ENCODE data around the gene CEBPE. TPM values are rescaled to one million over a fixed set of nuclear protein-coding genes. Genes with fewer than 3 reads are reported as not detected.
A peak's percentile ranks its signal among the peaks of the same experiment; 100 is the strongest.

CEBPE gene
- total RNA-seq, 1 donor from 2014 or later, result not detected

GRCh38 chr14:23148591-23149249 is 29.7 kb upstream of the CEBPE start:
- Mint-ChIP-seq H3K36me3 (ENCODE audit: low read depth, unreplicated experiment) (peaks cover 4% of the 10 kb centered on the region), H3K27ac (ENCODE audit: unreplicated experiment) (no peak overlapping the region), H3K27me3 (ENCODE audit: low read depth, unreplicated experiment) (peaks cover 3% of the 10 kb centered on the region), H3K9me3 (ENCODE audit: unreplicated experiment) (peaks cover 10% of the 10 kb centered on the region), H3K4me1 (ENCODE audit: low read depth, unreplicated experiment) (peaks cover 11% of the 10 kb centered on the region), H3K4me3 (ENCODE audit: unreplicated experiment) (no peak overlapping the region)
- no peaks in the 10 kb centered on the region for H3K27me3 ChIP-seq (ENCODE audit: insufficient read depth, low read length)
- DNase-seq (ENCODE audit: low read depth), result peak; percentile 27
- H4K20me1 ChIP-seq (ENCODE audit: insufficient read depth, low read length), result no peaks in the 10 kb centered on the region
- FAIRE-seq, result no peak
- H3K4me1 ChIP-seq (ENCODE audit: insufficient read depth, low read length), result no peaks in the 10 kb centered on the region
- no peak overlapping the region for H2AFZ ChIP-seq (ENCODE audit: low read depth, low read length)
- no peaks in the 10 kb centered on the region for H3K9me3 ChIP-seq (ENCODE audit: insufficient read depth, low read depth, low read length)
- H3K79me2 ChIP-seq (ENCODE audit: insufficient read depth, low read length), result no peaks in the 10 kb centered on the region
- H3K4me2 ChIP-seq (ENCODE audit: low read length), result no peak overlapping the region
- no peaks in the 10 kb centered on the region for H3K36me3 ChIP-seq (ENCODE audit: insufficient read depth, low read length)
- H3K4me3 ChIP-seq (ENCODE audit: insufficient read depth, low read depth, low read length), result no peak overlapping the region
- no peak overlapping the region for H3K9ac ChIP-seq (ENCODE audit: low read length)
- no peak for TF ChIP-seq CTCF (IDR thresholded peaks at IDR 0.05; ENCODE audit: insufficient read depth, low read depth, low read length)
- no peak for TF ChIP-seq EZH2 (IDR thresholded peaks at IDR 0.05; ENCODE audit: insufficient read depth, low read length)
- H3K27ac ChIP-seq (ENCODE audit: low read depth, low read length), result no peak overlapping the region

DNA sequence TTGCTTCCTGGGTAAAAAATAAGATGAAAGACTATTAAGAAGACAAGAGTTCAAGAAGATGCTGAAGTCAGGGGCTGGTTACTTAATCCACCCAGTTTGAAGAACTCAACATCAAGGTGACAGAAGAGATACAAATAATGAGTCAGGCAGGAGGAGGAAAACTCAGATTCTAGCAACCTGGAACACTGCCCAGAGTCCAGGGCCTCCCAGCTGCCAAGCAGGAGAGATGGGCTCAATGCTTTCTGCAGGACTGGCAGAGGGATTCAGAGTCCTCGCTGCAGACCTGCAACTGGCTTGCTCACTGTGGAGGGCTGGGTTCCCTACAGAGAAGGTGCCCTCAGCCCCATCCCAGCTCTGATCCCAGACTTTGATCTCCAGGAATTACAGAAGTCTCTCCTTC is 28.6 kb upstream of the CEBPE start:
- Histone ChIP-seq H3K9me3 (ENCODE audit: insufficient read depth, low read depth, low read length) (no peaks in the 10 kb centered on the region), H2AFZ (ENCODE audit: low read depth, low read length) (no peak overlapping the region), H3K4me1 (ENCODE audit: insufficient read depth, low read length) (no peaks in the 10 kb centered on the region), H4K20me1 (ENCODE audit: insufficient read depth, low read length) (no peaks in the 10 kb centered on the region), H3K4me2 (ENCODE audit: low read length) (no peak overlapping the region), H3K36me3 (ENCODE audit: insufficient read depth, low read length) (no peaks in the 10 kb centered on the region), H3K27ac (ENCODE audit: low read depth, low read length) (no peak overlapping the region), H3K79me2 (ENCODE audit: insufficient read depth, low read length) (no peaks in the 10 kb centered on the region), H3K27me3 (ENCODE audit: insufficient read depth, low read length) (peaks cover 5% of the 10 kb centered on the region), H3K9ac (ENCODE audit: low read length) (no peak overlapping the region), H3K4me3 (ENCODE audit: insufficient read depth, low read depth, low read length) (no peak overlapping the region)
- Mint-ChIP-seq H3K9me3 (ENCODE audit: unreplicated experiment) (peaks cover 10% of the 10 kb centered on the region), H3K36me3 (ENCODE audit: low read depth, unreplicated experiment) (peaks cover 2% of the 10 kb centered on the region), H3K27me3 (ENCODE audit: low read depth, unreplicated experiment) (peaks cover 3% of the 10 kb centered on the region), H3K4me3 (ENCODE audit: unreplicated experiment) (no peak overlapping the region), H3K27ac (ENCODE audit: unreplicated experiment) (no peak overlapping the region), H3K4me1 (ENCODE audit: low read depth, unreplicated experiment) (peaks cover 9% of the 10 kb centered on the region)
- no peak for TF ChIP-seq CTCF (IDR thresholded peaks at IDR 0.05; ENCODE audit: insufficient read depth, low read depth, low read length)
- TF ChIP-seq EZH2 (IDR thresholded peaks at IDR 0.05; ENCODE audit: insufficient read depth, low read length), result no peak
- DNase-seq (ENCODE audit: low read depth), result peak; percentile 37
- FAIRE-seq, result no peak

DNA sequence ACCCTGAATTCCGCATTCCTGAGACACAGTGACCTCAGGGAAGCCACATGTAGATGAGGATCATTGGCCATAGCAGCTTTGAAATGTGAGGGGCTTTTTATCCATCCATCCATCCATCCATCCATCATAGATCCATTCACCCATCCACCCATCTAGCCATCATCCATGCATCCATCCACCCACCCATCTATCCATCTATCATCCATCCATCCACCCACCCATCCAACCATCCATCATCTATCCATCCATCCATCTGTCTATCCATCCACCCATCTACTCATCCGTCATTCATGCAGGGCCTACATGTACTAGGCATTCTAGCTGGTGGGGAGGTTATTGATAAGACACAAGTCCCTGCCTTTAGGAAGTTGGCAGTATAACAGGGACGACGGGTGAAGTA is 27.9 kb upstream of the CEBPE start:
- H3K4me1 ChIP-seq (ENCODE audit: insufficient read depth, low read length), result no peaks in the 10 kb centered on the region
- Mint-ChIP-seq H3K9me3 (ENCODE audit: unreplicated experiment) (peaks cover 10% of the 10 kb centered on the region), H3K27me3 (ENCODE audit: low read depth, unreplicated experiment) (peaks cover 3% of the 10 kb centered on the region), H3K27ac (ENCODE audit: unreplicated experiment) (no peak overlapping the region), H3K4me1 (ENCODE audit: low read depth, unreplicated experiment) (peaks cover 11% of the 10 kb centered on the region), H3K4me3 (ENCODE audit: unreplicated experiment) (no peak overlapping the region), H3K36me3 (ENCODE audit: low read depth, unreplicated experiment) (peaks cover 2% of the 10 kb centered on the region)
- no peak for TF ChIP-seq CTCF (IDR thresholded peaks at IDR 0.05; ENCODE audit: insufficient read depth, low read depth, low read length)
- H3K4me3 ChIP-seq (ENCODE audit: insufficient read depth, low read depth, low read length), result no peak overlapping the region
- no peak overlapping the region for H3K9ac ChIP-seq (ENCODE audit: low read length)
- H4K20me1 ChIP-seq (ENCODE audit: insufficient read depth, low read length), result no peaks in the 10 kb centered on the region
- peaks cover 6% of the 10 kb centered on the region for H3K27me3 ChIP-seq (ENCODE audit: insufficient read depth, low read length)
- no peaks in the 10 kb centered on the region for H3K79me2 ChIP-seq (ENCODE audit: insufficient read depth, low read length)
- FAIRE-seq, result no peak
- no peak overlapping the region for H2AFZ ChIP-seq (ENCODE audit: low read depth, low read length)
- no peaks in the 10 kb centered on the region for H3K9me3 ChIP-seq (ENCODE audit: insufficient read depth, low read depth, low read length)
- no peaks in the 10 kb centered on the region for H3K36me3 ChIP-seq (ENCODE audit: insufficient read depth, low read length)
- H3K27ac ChIP-seq (ENCODE audit: low read depth, low read length), result no peak overlapping the region
- H3K4me2 ChIP-seq (ENCODE audit: low read length), result no peak overlapping the region
- no peak for DNase-seq (ENCODE audit: low read depth)

All from astrocyte (in vitro differentiated cells and primary cell).